RWPE2 (cell line): ENCODE results near the gene FITM1.

Experiments used
- ATAC-seq: fragments of 200-7000 bp; cut with Tn5 transposase; 3 replicates; pipeline ENCODE4 v1.9.1; 2021; ENCODE audit warnings: low read depth
- DNase-seq: peaks from one replicate; pipeline ENCODE4 v3.0.0-alpha.2; 2020; ENCODE audit warnings: low spot score
- H3K27ac ChIP-seq: fragments of 450-650 bp; 2 replicates; pipeline ENCODE4 v1.5.1; 2017; ENCODE audit warnings: mild to moderate bottlenecking; ENCODE audit not compliant: poor library complexity, severe bottlenecking
- H3K27me3 ChIP-seq: fragments of 250-450 bp; sonication (Bioruptor Pico); 2 replicates; pipeline ENCODE4 v1.5.1; 2021; ENCODE audit warnings: mild to moderate bottlenecking, moderate library complexity; ENCODE audit not compliant: insufficient read depth, poor library complexity, severe bottlenecking
- H3K36me3 ChIP-seq: fragments of 250-450 bp; sonication (Bioruptor Pico); 2 replicates; pipeline ENCODE4 v1.5.1; 2020; ENCODE audit warnings: low read depth, mild to moderate bottlenecking, moderate library complexity
- H3K4me1 ChIP-seq: fragments of 250-450 bp; sonication (Bioruptor Pico); 2 replicates; pipeline ENCODE4 v1.5.1; 2021; ENCODE audit warnings: mild to moderate bottlenecking, moderate library complexity; ENCODE audit not compliant: insufficient read depth, poor library complexity, severe bottlenecking
- H3K4me3 ChIP-seq: fragments of 250-450 bp; sonication (Bioruptor Pico); 2 replicates; pipeline ENCODE4 v1.5.1; 2021; ENCODE audit warnings: mild to moderate bottlenecking, moderate library complexity; ENCODE audit not compliant: severe bottlenecking
- H3K9me3 ChIP-seq: fragments of 250-450 bp; sonication (Bioruptor Pico); 2 replicates; pipeline ENCODE4 v1.5.1; 2021; ENCODE audit warnings: mild to moderate bottlenecking, moderate library complexity; ENCODE audit not compliant: severe bottlenecking
- CTCF ChIP-seq: fragments of 450-650 bp; IDR thresholded peaks from one replicate; pipeline ENCODE4 v1.5.1; 2017; ENCODE audit warnings: mild to moderate bottlenecking, moderate library complexity; ENCODE audit not compliant: poor library complexity, severe bottlenecking

The FITM1 gene

GRCh38 chr14:24098229-24098926, 32.1 kb upstream of the FITM1 start:
- Histone ChIP-seq H3K4me3 (no peak overlapping the region), H3K9me3 (no peaks in the 10 kb centered on the region), H3K4me1 (peaks cover 10% of the 10 kb centered on the region), H3K27me3 (no peaks in the 10 kb centered on the region), H3K36me3 (peaks cover 76% of the 10 kb centered on the region), H3K27ac (no peak overlapping the region)
- DNase-seq (no peak), ATAC-seq (no peak)
- no peak for TF ChIP-seq CTCF

- Histone ChIP-seq H3K27ac (no peak overlapping the region), H3K27me3 (no peaks in the 10 kb centered on the region), H3K4me1 (peaks cover 6% of the 10 kb centered on the region), H3K4me3 (no peak overlapping the region), H3K36me3 (peaks cover 83% of the 10 kb centered on the region), H3K9me3 (no peaks in the 10 kb centered on the region)
- ATAC-seq (no peak), DNase-seq (no peak)
- no peak for TF ChIP-seq CTCF
Measured at GRCh38 chr14:24098927-24099813, 31.3 kb upstream of the FITM1 start.

- Histone ChIP-seq H3K27ac (no peak overlapping the region), H3K9me3 (no peaks in the 10 kb centered on the region), H3K36me3 (peaks cover 80% of the 10 kb centered on the region), H3K4me1 (peaks cover 5% of the 10 kb centered on the region), H3K4me3 (no peak overlapping the region), H3K27me3 (no peaks in the 10 kb centered on the region)
- no peak for TF ChIP-seq CTCF
- DNase-seq, result no peak
- ATAC-seq, result no peak
Measured at GRCh38 chr14:24100197-24100981, 30.1 kb upstream of the FITM1 start.

- H3K27me3 ChIP-seq, result no peaks in the 10 kb centered on the region
- ATAC-seq, result no peak
- no peak overlapping the region for H3K4me3 ChIP-seq
- TF ChIP-seq CTCF, result no peak
- H3K27ac ChIP-seq, result no peak overlapping the region
- no peak for DNase-seq
- H3K4me1 ChIP-seq, result no peaks in the 10 kb centered on the region
- H3K36me3 ChIP-seq, result peaks cover 75% of the 10 kb centered on the region
- H3K9me3 ChIP-seq, result no peaks in the 10 kb centered on the region
Measured at GRCh38 chr14:24100982-24101494, 29.4 kb upstream of the FITM1 start.
